Mesendoderm (in vitro differentiated cells): ENCODE results near the gene ZNF655.

Experiments
- DNase-seq: peaks from one replicate; pipeline ENCODE4 v3.0.0; 2013
- H2AK5ac ChIP-seq: 2 replicates; pipeline ENCODE4 v1.6.1; 2013; ENCODE audit warnings: low read length, inconsistent platforms
- H2BK120ac ChIP-seq: 2 replicates; pipeline ENCODE4 v1.6.1; 2013; ENCODE audit warnings: low read depth, mild to moderate bottlenecking, low read length, moderate library complexity, mixed read lengths
- H2BK15ac ChIP-seq: replicated peaks from 2 replicates; pipeline ENCODE4 v1.6.1; 2013; ENCODE audit warnings: low read depth, mild to moderate bottlenecking, moderate library complexity
- H2BK5ac ChIP-seq: 2 replicates; pipeline ENCODE4 v1.6.1; 2013; ENCODE audit warnings: low read length, inconsistent platforms
- H3K18ac ChIP-seq: 2 replicates; pipeline ENCODE4 v1.6.1; 2013; ENCODE audit warnings: mild to moderate bottlenecking, low read length, mixed read lengths
- H3K23ac ChIP-seq: one replicate; pipeline ENCODE4 v1.6.1; 2013; ENCODE audit warnings: low read length
- H3K27ac ChIP-seq: 2 replicates; pipeline ENCODE4 v1.5.1; 2013; ENCODE audit warnings: low read depth, mild to moderate bottlenecking, inconsistent platforms, low read length, moderate library complexity
- H3K27me3 ChIP-seq: 2 replicates; pipeline ENCODE4 v1.6.1; 2013; ENCODE audit warnings: low read length, control low read depth, mild to moderate bottlenecking, inconsistent platforms; ENCODE audit not compliant: insufficient read depth, poor library complexity
- H3K36me3 ChIP-seq: 2 replicates; pipeline ENCODE4 v1.6.1; 2013; ENCODE audit warnings: low read length, inconsistent platforms; ENCODE audit not compliant: control insufficient read depth, insufficient read depth
- H3K4ac ChIP-seq: one replicate; pipeline ENCODE4 v1.6.1; 2013; ENCODE audit warnings: low read depth, mild to moderate bottlenecking, low read length, moderate library complexity
- H3K4me1 ChIP-seq: 2 replicates; pipeline ENCODE4 v1.6.1; 2013; ENCODE audit warnings: low read depth, low read length, inconsistent platforms; ENCODE audit not compliant: control insufficient read depth
- H3K4me2 ChIP-seq: 2 replicates; pipeline ENCODE4 v1.6.1; 2013; ENCODE audit warnings: low read length
- H3K4me3 ChIP-seq: 2 replicates; pipeline ENCODE4 v1.5.1; 2013; ENCODE audit warnings: mild to moderate bottlenecking, low read length
- H3K56ac ChIP-seq: one replicate; pipeline ENCODE4 v1.6.1; 2013; ENCODE audit warnings: low read length
- H3K79me1 ChIP-seq: 2 replicates; pipeline ENCODE4 v1.6.1; 2013; ENCODE audit warnings: low read length, inconsistent platforms
- H3K79me2 ChIP-seq: 2 replicates; pipeline ENCODE4 v1.6.1; 2013; ENCODE audit warnings: mild to moderate bottlenecking, low read length; ENCODE audit not compliant: control insufficient read depth, insufficient read depth
- H3K9ac ChIP-seq: 2 replicates; pipeline ENCODE4 v1.6.1; 2013; ENCODE audit warnings: low read length, inconsistent platforms
- H4K5ac ChIP-seq: one replicate; pipeline ENCODE4 v1.6.1; 2013; ENCODE audit warnings: low read length
- H4K8ac ChIP-seq: one replicate; pipeline ENCODE4 v1.6.1; 2013; ENCODE audit warnings: low read depth, mild to moderate bottlenecking, control low read depth, low read length, moderate library complexity
- WGBS: extraction: QIAGEN DNeasy Blood & Tissue Kit; methylation state at CpG from one replicate; pipeline ENCODE4 v1.1.7; 2013; ENCODE audit warnings: low lambda C conversion rate, missing lambda C conversion rate; ENCODE audit not compliant: insufficient coverage; ENCODE audit errors: extremely low coverage; 5-methylcytosine and 5-hydroxymethylcytosine counted together

The ZNF655 gene

GRCh38 chr7:99605527-99605926 lies 47.1 kb downstream of the ZNF655 start:
- Histone ChIP-seq H3K4me2 (no peak overlapping the region), H3K4me1 (no peaks in the 10 kb centered on the region), H3K79me2 (no peaks in the 10 kb centered on the region), H3K9ac (no peak overlapping the region), H3K23ac (no peak overlapping the region), H2BK120ac (no peak overlapping the region), H3K56ac (no peak overlapping the region), H3K4ac (no peak overlapping the region), H2BK5ac (no peak overlapping the region), H3K79me1 (no peaks in the 10 kb centered on the region), H4K5ac (no peak overlapping the region), H3K27ac (no peak overlapping the region), H2AK5ac (no peak overlapping the region), H4K8ac (no peak overlapping the region), H3K36me3 (no peaks in the 10 kb centered on the region), H3K18ac (no peak overlapping the region), H3K27me3 (no peaks in the 10 kb centered on the region), H2BK15ac (no peak overlapping the region), H3K4me3 (no peak overlapping the region)
- no CpG with 5 or more reads among the region's 7 CpGs for WGBS
- DNase-seq, result no peak

- WGBS, result no CpG with 5 or more reads among the region's 8 CpGs
- H3K27me3 ChIP-seq, result no peaks in the 10 kb centered on the region
- no peak overlapping the region for H2BK120ac ChIP-seq
- H3K23ac ChIP-seq, result no peak overlapping the region
- H3K4me2 ChIP-seq, result no peak overlapping the region
- H3K79me2 ChIP-seq, result no peaks in the 10 kb centered on the region
- H2BK15ac ChIP-seq, result no peak overlapping the region
- H3K79me1 ChIP-seq, result no peaks in the 10 kb centered on the region
- no peak overlapping the region for H3K9ac ChIP-seq
- H2AK5ac ChIP-seq, result no peak overlapping the region
- no peak for DNase-seq
- no peak overlapping the region for H4K8ac ChIP-seq
- no peak overlapping the region for H4K5ac ChIP-seq
- no peak overlapping the region for H3K4me3 ChIP-seq
- H3K4me1 ChIP-seq, result no peaks in the 10 kb centered on the region
- no peak overlapping the region for H3K18ac ChIP-seq
- H3K56ac ChIP-seq, result no peak overlapping the region
- no peak overlapping the region for H2BK5ac ChIP-seq
- H3K36me3 ChIP-seq, result no peaks in the 10 kb centered on the region
- H3K4ac ChIP-seq, result no peak overlapping the region
- no peak overlapping the region for H3K27ac ChIP-seq
Observed at GRCh38 chr7:99606531-99606930, 48.1 kb downstream of the ZNF655 start.

- Histone ChIP-seq H3K4me2 (no peak overlapping the region), H3K36me3 (no peaks in the 10 kb centered on the region), H2AK5ac (no peak overlapping the region), H3K79me2 (no peaks in the 10 kb centered on the region), H3K18ac (no peak overlapping the region), H3K9ac (no peak overlapping the region), H2BK5ac (no peak overlapping the region), H3K27me3 (no peaks in the 10 kb centered on the region), H4K8ac (no peak overlapping the region), H3K4ac (no peak overlapping the region), H3K56ac (no peak overlapping the region), H3K79me1 (no peaks in the 10 kb centered on the region), H3K4me1 (no peaks in the 10 kb centered on the region), H2BK15ac (no peak overlapping the region), H4K5ac (no peak overlapping the region), H3K4me3 (no peak overlapping the region), H3K27ac (no peak overlapping the region), H3K23ac (no peak overlapping the region), H2BK120ac (no peak overlapping the region)
- no CpG with 5 or more reads among the region's 9 CpGs for WGBS
- DNase-seq, result no peak
Observed at GRCh38 chr7:99607548-99607947, 49.1 kb downstream of the ZNF655 start.

GRCh38 chr7:99614495-99614894 lies 56.1 kb downstream of the ZNF655 start:
- Histone ChIP-seq H3K79me1 (peaks cover 4% of the 10 kb centered on the region), H3K9ac (no peak overlapping the region), H2BK5ac (no peak overlapping the region), H3K4me3 (no peak overlapping the region), H3K4me1 (no peaks in the 10 kb centered on the region), H2AK5ac (no peak overlapping the region), H4K8ac (no peak overlapping the region), H3K56ac (no peak overlapping the region), H3K18ac (no peak overlapping the region), H3K23ac (no peak overlapping the region), H3K4me2 (no peak overlapping the region), H3K27ac (no peak overlapping the region), H3K79me2 (peaks cover 5% of the 10 kb centered on the region), H3K4ac (no peak overlapping the region), H3K27me3 (no peaks in the 10 kb centered on the region), H2BK120ac (no peak overlapping the region), H2BK15ac (no peak overlapping the region), H4K5ac (no peak overlapping the region), H3K36me3 (peaks cover 3% of the 10 kb centered on the region)
- no peak for DNase-seq
- WGBS, result no CpG with 5 or more reads among the region's 3 CpGs

- no peak overlapping the region for H2AK5ac ChIP-seq
- no peak overlapping the region for H3K27ac ChIP-seq
Observed at GRCh38 chr7:99615989-99616358, 57.5 kb downstream of the ZNF655 start.

More at GRCh38 chr7:99615989-99616358, 57.5 kb downstream of the ZNF655 start:
- H3K4me2 ChIP-seq, result no peak overlapping the region
- H2BK5ac ChIP-seq, result no peak overlapping the region
- peaks cover 4% of the 10 kb centered on the region for H3K79me1 ChIP-seq
- H4K5ac ChIP-seq, result peak overlapping the region; percentile 21
- no peak overlapping the region for H3K56ac ChIP-seq
- no peak overlapping the region for H2BK15ac ChIP-seq
- H3K23ac ChIP-seq, result no peak overlapping the region
- no CpG with 5 or more reads among the region's 5 CpGs for WGBS
- H3K4ac ChIP-seq, result no peak overlapping the region
- no peaks in the 10 kb centered on the region for H3K4me1 ChIP-seq
- no peak overlapping the region for H4K8ac ChIP-seq
- H3K27me3 ChIP-seq, result no peaks in the 10 kb centered on the region
- no peak overlapping the region for H3K9ac ChIP-seq
- no peak for DNase-seq
- H3K79me2 ChIP-seq, result peaks cover 5% of the 10 kb centered on the region
- no peak overlapping the region for H3K4me3 ChIP-seq
- H2BK120ac ChIP-seq, result no peak overlapping the region
- H3K36me3 ChIP-seq, result peaks cover 6% of the 10 kb centered on the region
- H3K18ac ChIP-seq, result no peak overlapping the region
